Suppressor macrophage treated with lipopolysaccharide for 1 hour (primary cell): ENCODE measurements around the gene NTF3.
A peak's percentile ranks its signal among the peaks of the same experiment; 100 is the strongest.

Experiments
- DNase-seq, 3 donors: peaks; one replicate each; pipeline ENCODE4 v3.0.0-alpha.2; 2020 to 2022

The NTF3 gene

DNA sequence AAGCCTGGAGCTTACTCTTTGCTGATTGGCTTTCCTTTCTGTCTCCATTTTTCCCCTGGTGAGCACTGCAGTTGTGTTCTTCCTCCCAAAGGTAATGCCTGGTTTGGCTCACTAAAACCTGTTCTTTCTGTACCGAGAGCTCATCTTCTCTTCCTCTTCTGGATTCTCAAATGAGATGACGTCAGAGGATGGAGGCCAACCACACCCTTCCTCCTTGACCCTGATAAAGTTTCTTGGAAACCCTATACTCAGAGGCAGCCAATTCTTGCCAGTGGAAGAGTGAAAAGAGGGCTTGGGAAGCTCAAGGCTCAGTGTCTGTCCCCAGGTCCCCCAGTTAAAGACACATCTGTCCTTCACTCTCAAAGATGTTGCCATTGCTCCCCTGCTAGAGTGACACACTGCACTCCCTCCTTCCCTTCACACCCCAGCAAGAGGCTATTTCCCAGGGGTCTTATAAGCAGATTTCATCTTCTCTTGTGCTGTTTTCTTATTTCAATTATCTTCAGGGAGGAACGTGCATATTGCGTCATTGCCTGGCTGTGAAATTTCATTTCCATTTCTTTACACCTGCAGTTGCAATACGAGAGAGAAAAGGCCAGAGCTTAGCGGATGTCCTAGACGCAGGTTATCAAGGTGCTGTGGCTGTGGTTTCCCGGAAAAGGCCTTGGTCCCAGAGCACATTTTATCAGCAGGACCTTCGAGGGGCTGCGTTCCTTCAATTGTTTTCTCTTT is 27.3 kb downstream of the NTF3 start:
- DNase-seq: peak in 1 of 3 donors; percentile 7

DNA sequence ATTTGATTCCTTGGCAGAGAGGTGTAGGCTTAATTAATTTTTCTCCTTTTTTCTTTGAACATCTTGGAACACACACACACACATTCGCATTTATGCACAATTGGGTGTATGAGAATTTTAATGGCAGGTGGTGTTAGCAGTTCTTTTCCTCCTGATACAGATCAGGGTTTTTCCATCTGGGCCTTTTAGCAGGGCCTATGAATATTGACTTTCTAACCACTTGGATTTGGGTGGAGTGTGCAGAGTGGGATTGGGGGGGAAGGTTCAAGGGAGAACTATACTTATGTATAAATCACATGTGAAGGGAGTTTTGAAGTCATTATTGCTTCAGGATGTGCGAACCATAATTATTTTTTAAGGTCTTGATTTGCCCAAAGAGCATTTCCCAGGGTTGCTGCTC is 28.9 kb downstream of the NTF3 start:
- no peak for DNase-seq

GRCh38 chr12:5461966-5462365 is 30.1 kb downstream of the NTF3 start:
- no peak for DNase-seq

- DNase-seq: no peak
These were observed 32.2 kb downstream of the NTF3 start for GRCh38 chr12:5464096-5464495.

DNA sequence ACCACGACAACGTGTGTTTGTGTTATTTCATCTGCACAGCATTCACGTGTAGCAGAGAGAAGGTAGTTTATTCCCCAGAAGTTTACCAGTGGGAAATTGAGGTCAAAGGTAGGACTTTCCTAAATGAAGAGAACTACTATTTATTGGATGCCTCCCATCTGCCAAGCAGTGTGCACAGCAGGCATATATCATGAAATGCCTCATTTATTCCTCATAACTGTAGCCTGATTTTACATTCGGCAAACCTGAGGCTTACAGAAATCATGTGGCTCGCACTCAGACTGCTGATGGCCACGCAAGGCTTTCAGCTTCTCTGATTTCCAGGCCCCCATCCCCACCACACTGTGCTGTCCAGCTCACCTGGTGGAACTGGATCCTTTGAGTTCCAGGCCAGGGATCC is 33.5 kb downstream of the NTF3 start:
- no peak for DNase-seq

DNA sequence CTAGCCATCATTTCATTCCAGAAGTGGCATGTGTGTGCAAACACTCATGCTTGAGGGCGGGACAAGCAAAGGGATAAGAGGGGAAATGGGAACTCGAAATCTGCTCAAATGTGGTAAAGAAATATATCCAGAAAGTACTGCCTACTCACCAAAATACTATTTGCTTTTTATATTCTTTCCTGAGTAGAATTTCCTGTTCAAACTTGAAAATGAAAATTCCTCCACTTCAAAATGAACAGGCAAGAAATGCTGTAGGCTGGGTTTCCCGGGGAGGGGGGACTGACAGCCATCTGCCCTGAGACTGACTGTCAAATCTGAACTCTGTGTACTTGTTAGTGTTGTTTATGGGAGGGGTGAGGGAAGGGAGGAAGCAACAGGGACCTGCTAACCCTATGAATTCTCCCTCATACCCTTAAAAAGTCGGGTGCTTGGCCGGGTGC is 34.6 kb downstream of the NTF3 start:
- no peak for DNase-seq

DNA sequence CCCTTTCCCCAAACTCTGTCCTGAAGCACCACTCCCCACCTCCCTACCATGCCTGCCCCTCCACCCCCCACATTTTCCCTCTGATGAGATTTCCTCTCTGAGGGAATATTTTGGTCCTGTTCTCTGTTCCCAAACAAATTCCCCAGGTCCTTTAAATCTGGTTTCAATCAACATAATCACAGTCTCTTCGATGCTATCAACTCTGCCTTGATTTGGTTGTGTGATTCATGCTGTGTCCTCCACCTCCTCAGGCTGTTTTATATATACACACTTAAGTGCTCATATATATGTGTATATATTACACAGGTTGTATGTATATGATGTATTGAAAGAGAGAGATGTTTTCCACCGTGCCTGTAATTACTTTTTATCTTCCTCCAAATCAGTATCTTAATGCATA is 36.0 kb downstream of the NTF3 start:
- no peak for DNase-seq

GRCh38 chr12:5470221-5470620 is 38.3 kb downstream of the NTF3 start:
- DNase-seq: no peak

GRCh38 chr12:5470703-5471102 is 38.8 kb downstream of the NTF3 start:
- DNase-seq: no peak

DNA sequence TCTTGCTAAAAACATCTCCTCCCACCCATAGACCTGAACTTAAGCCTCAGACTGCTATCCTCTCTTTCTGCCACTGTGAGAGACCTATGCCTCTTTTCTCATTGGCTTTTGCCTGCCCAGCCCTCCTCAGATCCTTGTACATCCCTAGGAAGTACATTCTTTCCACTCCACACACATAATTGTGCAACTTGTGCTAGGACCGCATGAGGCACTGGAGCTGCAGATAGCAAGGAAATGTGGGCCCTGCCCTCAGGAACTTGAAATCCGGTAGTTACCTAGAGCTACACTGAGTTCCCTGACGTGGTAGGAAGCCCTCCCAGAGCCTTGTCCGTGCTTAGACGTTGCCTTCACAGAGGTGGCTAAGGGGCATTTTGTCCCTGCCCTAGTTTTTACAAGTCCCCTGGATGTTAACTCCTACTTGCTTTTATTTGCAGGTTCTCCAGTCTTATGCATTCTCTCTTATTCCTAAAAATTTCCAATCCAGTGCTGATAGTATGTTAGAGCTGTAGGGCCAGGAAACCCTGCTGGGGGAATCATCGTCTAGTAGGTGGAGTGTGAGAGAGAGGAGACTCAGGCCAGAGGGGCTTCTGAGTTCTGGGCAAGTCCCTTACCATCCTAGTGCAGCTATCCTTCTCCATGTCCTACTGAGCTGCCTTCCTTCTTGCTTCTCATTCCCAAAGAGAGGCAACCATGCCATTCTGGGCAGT is 41.3 kb downstream of the NTF3 start:
- DNase-seq: no peak

DNA sequence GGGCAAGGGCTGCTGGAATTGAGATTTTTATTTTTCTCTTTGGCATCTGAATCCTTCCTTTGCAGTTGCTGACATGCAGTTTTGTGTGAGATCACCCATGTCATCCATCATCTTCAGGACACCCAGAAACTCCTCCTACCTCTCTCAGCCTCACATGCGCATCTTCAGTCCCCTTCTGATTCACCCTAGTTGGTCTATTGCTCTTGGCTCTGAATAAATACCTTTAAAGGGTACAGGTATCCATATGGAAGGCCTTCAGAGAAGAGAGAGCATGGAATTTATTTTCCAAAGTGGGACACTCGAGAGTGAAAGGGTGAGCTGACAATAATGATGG is 41.8 kb downstream of the NTF3 start:
- no peak for DNase-seq

DNA sequence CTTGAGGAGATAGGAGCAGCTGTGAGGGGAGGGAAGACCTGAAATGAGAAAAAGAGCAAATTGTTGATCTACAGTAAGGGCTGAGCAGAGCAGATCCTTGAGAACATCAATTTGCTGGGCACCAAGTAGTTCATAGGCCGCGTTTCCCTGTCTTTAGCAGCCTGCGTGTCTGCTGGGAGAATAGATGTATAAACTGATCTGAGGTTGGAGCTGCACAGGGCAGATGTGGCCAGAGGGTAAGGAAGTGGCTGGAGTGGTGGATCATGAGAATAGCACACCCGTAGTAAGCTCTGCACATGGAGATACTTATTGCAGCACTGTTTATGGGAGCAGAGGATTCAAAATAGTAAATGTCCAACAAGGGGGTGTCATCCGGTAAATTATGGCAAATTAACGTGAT is 44.4 kb downstream of the NTF3 start:
- DNase-seq: no peak

- no peak for DNase-seq
These were observed 46.3 kb downstream of the NTF3 start for GRCh38 chr12:5478081-5478706.

DNA sequence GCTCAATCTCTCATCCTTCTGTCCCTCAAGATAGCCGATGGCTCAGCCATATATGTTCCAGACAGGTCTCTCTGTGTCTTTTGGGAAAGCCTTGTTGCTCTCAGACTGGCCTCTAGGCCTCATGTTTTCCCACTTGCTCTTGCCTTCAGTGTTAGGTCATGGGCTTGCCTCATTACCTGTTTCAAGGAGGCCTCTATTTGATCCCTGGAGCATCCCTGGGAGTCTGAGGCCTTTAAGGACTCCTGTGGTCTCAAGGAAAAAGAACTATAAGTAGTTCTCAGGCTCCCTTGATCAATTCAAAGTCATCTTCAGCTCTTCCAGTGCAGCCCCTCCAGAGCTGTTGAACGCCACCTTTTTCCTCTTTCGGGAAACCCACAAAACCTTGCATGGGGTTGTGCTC is 47.9 kb downstream of the NTF3 start:
- no peak for DNase-seq

GRCh38 chr12:5480218-5480937 is 48.5 kb downstream of the NTF3 start:
- no peak for DNase-seq

DNA sequence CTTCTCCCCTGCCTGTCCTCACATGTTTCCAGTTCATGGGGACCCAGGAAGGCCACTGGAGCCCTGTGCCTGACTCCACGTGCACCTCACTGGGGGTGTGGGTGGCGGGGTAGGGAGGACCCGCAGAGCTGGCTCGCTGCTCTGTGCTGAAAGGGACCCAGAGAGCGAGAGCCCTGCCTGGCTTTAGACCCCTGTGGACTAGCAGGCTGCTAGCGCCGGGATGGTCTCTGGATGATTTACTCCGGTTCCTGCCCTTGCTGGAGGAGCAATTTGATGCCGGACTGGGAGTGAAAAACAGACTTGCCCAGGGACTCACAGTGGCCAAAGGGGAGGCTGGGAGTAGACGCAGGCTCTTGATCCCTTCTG is 49.0 kb downstream of the NTF3 start:
- DNase-seq: no peak

DNA sequence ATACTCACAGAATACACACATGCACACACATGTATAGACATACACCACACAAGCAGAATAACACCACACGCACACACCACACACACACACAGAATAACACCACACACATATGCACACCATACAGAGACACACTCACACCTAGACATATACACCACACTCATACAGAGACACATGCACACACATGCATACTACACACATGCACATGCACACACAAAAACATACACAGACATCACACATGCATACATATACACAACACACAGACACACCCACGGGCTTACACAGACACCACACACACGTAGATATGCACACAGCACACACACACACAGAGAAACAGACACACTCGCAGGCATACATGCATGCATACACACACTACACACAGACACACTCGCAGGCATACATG is 49.7 kb downstream of the NTF3 start:
- DNase-seq: no peak

DNA sequence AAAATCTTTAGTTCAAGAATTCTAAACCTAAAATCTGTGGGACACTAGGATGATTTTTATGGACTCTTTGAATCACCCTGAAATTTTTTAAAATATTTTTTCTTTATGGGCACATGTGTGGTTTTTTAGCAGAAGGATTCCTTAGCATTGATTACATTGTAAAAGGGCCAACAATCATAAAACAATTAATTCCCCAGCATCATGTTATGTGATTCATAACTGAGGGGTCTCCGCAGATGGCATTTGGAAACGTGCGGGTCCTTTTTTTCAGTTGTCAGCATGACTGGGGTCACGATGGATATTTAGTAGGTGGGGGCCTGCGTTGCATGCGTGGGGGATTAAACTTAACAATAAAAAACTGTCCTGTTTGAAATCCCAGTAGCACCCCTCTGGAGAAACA is 52.5 kb downstream of the NTF3 start:
- no peak for DNase-seq

DNA sequence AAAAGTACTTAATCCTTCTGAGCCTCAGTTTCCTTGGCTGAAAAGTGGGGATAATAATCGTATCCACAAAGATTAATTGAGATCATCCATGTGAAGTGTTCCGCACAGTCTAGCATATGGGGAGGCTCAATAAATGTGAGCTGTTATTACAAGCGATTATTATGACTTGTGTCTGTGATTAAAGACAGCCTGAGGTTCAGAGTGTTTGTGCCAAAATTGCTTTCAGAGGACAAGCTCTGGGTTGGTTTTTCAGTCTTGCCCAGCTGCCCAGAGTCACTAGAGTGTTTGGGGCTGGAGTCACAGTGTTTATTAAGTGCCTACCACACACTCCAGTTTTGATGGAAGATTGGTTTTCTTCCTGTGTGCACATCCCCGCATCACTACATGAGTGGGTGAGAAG is 53.5 kb downstream of the NTF3 start:
- DNase-seq: no peak

GRCh38 chr12:5487076-5487475 is 55.2 kb downstream of the NTF3 start:
- no peak for DNase-seq

GRCh38 chr12:5487948-5488625 is 56.2 kb downstream of the NTF3 start:
- no peak for DNase-seq

DNA sequence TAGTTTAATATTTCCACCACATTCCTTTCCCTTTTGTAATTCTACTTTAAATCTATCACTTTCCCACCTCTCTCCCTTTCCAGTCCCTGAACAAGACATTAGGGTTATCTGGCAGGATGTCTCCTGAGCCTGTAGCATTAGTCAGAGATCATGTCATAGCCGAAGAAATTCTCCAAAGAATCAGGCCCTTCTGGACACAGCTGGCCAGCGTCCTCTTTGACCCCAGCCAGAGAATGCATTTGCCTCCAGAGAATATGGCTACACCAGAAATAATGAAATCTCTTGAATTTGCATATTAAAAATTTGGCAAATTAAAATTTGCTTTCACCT is 56.7 kb downstream of the NTF3 start:
- no peak for DNase-seq

DNA sequence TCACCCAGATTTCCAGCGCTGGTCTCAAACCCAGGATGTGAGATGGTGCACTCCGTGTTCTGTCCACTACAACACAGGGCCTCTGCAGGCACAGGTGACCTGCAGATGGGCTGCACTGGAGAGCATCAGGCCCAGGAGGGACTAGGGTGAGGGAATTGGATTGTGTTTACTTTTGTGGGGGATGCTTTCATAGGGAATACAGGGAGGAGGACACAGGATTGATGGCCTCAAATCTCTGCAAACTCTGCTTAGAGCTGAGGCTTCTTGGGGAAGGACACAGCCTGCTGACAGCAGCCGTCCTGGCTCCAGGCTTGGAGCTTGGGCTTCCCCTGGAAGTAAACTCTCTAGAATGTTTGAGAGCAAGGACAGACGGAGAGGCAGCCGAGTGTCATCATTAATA is 57.1 kb downstream of the NTF3 start:
- DNase-seq: no peak
